GM23248 (cell line): ENCODE data around the gene PRRT3. TPM values are rescaled to one million over a fixed set of nuclear protein-coding genes. Genes with fewer than 3 reads are reported as not detected.

Experiments
- DNase-seq: peaks from one replicate; pipeline ENCODE4 v3.0.0-alpha.2; 2015
- H2AFZ ChIP-seq: fragments of 200-600 bp; sonication (generic); 2 replicates; pipeline ENCODE4 v1.6.1; 2016; ENCODE audit warnings: antibody characterized with exemption
- H3F3A ChIP-seq: fragments of 200-600 bp; sonication (generic); 2 replicates; pipeline ENCODE4 v1.6.1; 2016; ENCODE audit warnings: mild to moderate bottlenecking, antibody characterized with exemption, mixed run types; ENCODE audit not compliant: insufficient read depth
- H3K27ac ChIP-seq: fragments of 200-600 bp; sonication (generic); 2 replicates; pipeline ENCODE4 v1.5.1; 2016; ENCODE audit warnings: mild to moderate bottlenecking
- H3K27me3 ChIP-seq: fragments of 200-600 bp; sonication (generic); replicated peaks from 2 replicates; pipeline ENCODE4 v1.6.1; 2016; ENCODE audit warnings: mild to moderate bottlenecking; ENCODE audit not compliant: insufficient read depth
- H3K36me3 ChIP-seq: fragments of 200-600 bp; sonication (generic); 2 replicates; pipeline ENCODE4 v1.6.1; 2016; ENCODE audit warnings: low read depth, mild to moderate bottlenecking
- H3K4me1 ChIP-seq: fragments of 200-600 bp; sonication (generic); 2 replicates; pipeline ENCODE4 v1.6.1; 2016; ENCODE audit warnings: mild to moderate bottlenecking; ENCODE audit not compliant: insufficient read depth
- H3K4me2 ChIP-seq: fragments of 200-600 bp; sonication (generic); one replicate; pipeline ENCODE4 v1.6.1; 2016; ENCODE audit warnings: mild to moderate bottlenecking; ENCODE audit not compliant: unreplicated experiment
- H3K4me3 ChIP-seq: fragments of 200-600 bp; sonication (generic); 2 replicates; pipeline ENCODE4 v1.5.1; 2016; ENCODE audit warnings: mild to moderate bottlenecking
- H3K79me2 ChIP-seq: fragments of 200-600 bp; sonication (generic); 2 replicates; pipeline ENCODE4 v1.6.1; 2016; ENCODE audit warnings: mild to moderate bottlenecking; ENCODE audit not compliant: insufficient read depth
- H3K9ac ChIP-seq: fragments of 200-600 bp; sonication (generic); 2 replicates; pipeline ENCODE4 v1.6.1; 2016; ENCODE audit warnings: mild to moderate bottlenecking
- H3K9me2 ChIP-seq: fragments of 200-600 bp; sonication (generic); 2 replicates; pipeline ENCODE4 v1.6.1; 2016; ENCODE audit warnings: mixed run types, mild to moderate bottlenecking, moderate library complexity; ENCODE audit not compliant: insufficient read depth
- H3K9me3 ChIP-seq: fragments of 200-600 bp; sonication (generic); one replicate; pipeline ENCODE4 v1.6.1; 2017; ENCODE audit warnings: low read depth
- H4K20me1 ChIP-seq: fragments of 200-600 bp; sonication (generic); 2 replicates; pipeline ENCODE4 v1.6.0; 2016; ENCODE audit not compliant: insufficient read depth
- EZH2 ChIP-seq: fragments of 200-600 bp; sonication (generic); IDR thresholded peaks from 2 replicates; pipeline ENCODE4 v1.6.1; 2018; ENCODE audit warnings: antibody characterized with exemption, mild to moderate bottlenecking; ENCODE audit not compliant: insufficient read depth, poor library complexity, severe bottlenecking
- EZH2phosphoT487 ChIP-seq: fragments of 200-600 bp; sonication (generic); IDR thresholded peaks from 2 replicates; pipeline ENCODE4 v1.6.1; 2018; ENCODE audit warnings: antibody characterized with exemption, moderate library complexity, mild to moderate bottlenecking, low read depth; ENCODE audit not compliant: insufficient read depth
- WGBS, 2 experiments: methylation state at CpG; one replicate each; pipeline ENCODE4 v1.1.6; 2015 to 2017; ENCODE audit warnings: low lambda C conversion rate in 2 of 2, low coverage in 1 of 2; ENCODE audit errors: missing lambda C conversion rate in 2 of 2; 5-methylcytosine and 5-hydroxymethylcytosine counted together
- in situ Hi-C: fragments of 300-500 bp; cut with MboI; formaldehyde crosslinking; loops from 2 replicates; pipeline ENCODE4 v1.15.0; 2020
- polyA plus RNA-seq: library from polyadenylated mRNA; unstranded; fragments of >200 nt; fragmentation: Nextera tagmentation; extraction: Ambion mirVana; gene quantifications from 2 replicates; pipeline ENCODE4 v1.2.1, GENCODE V29; 2016
- total RNA-seq: library from RNA; depleted of rRNA; stranded (reverse); fragments of >200 nt; shearing (Covaris generic); gene quantifications from 2 replicates; pipeline ENCODE4 v1.2.3, GENCODE V29; 2014

The PRRT3 gene
- total and polyA plus RNA-seq, 2 experiments from 2014 or later = 4.3 to 7.5 TPM

- no peak overlapping the region for H3K4me3 ChIP-seq
- H3K36me3 ChIP-seq = no peaks in the 10 kb centered on the region
- no peaks in the 10 kb centered on the region for H3K9me3 ChIP-seq
- DNase-seq = no peak
- TF ChIP-seq EZH2phosphoT487 = no peak
- TF ChIP-seq EZH2 = no peak
- 89 to 98% methylated on average over 3 of the region's 3 CpGs for WGBS, 2 experiments
- no peaks in the 10 kb centered on the region for H4K20me1 ChIP-seq
- H3K9ac ChIP-seq = no peak overlapping the region
- H3K79me2 ChIP-seq = no peaks in the 10 kb centered on the region
- H3K4me2 ChIP-seq = no peak overlapping the region
- H3K4me1 ChIP-seq = peaks cover 15% of the 10 kb centered on the region
- in situ Hi-C loops = no loop called here
- no peaks in the 10 kb centered on the region for H3K9me2 ChIP-seq
- no peak overlapping the region for H2AFZ ChIP-seq
- no peak overlapping the region for H3K27ac ChIP-seq
- no peaks in the 10 kb centered on the region for H3K27me3 ChIP-seq
- H3F3A ChIP-seq = peaks cover 6% of the 10 kb centered on the region; the same call in 1 of the 2 replicates
Observed at GRCh38 chr3:9908286-9908685, 43.9 kb downstream of the PRRT3 start.

DNA sequence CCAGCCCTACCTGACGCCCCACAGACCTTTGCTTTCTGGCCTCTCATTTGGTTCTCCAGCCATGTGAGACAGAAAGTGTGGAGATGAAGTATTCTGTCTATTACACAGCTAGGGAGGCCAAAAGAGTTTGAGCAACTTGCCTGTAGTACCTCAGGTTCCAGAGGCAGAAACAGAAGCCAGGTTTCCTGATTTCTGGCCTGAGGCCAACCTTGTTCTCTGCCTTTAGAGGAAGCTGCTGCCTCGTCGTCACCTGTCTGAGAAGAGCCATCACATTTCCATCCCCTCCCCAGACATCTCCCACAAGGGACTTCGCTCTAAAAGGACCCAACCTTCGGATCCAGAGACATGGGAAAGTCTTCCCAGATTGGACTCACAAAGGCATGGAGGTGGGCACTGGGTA lies 45.7 kb downstream of the PRRT3 start:
- Histone ChIP-seq H3K9ac (no peak overlapping the region), H4K20me1 (no peaks in the 10 kb centered on the region), H3K4me2 (no peak overlapping the region), H3K27ac (no peak overlapping the region), H3F3A (no peaks in the 10 kb centered on the region), H3K9me2 (no peaks in the 10 kb centered on the region), H3K9me3 (no peaks in the 10 kb centered on the region), H3K4me3 (no peak overlapping the region), H2AFZ (no peak overlapping the region), H3K36me3 (no peaks in the 10 kb centered on the region), H3K4me1 (peaks cover 12% of the 10 kb centered on the region), H3K27me3 (no peaks in the 10 kb centered on the region), H3K79me2 (no peaks in the 10 kb centered on the region)
- in situ Hi-C loops = no loop called here
- TF ChIP-seq EZH2 (no peak), EZH2phosphoT487 (no peak)
- no peak for DNase-seq
- WGBS, 2 experiments = 93 to 96% methylated on average over 5 of the region's 5 CpGs

DNA sequence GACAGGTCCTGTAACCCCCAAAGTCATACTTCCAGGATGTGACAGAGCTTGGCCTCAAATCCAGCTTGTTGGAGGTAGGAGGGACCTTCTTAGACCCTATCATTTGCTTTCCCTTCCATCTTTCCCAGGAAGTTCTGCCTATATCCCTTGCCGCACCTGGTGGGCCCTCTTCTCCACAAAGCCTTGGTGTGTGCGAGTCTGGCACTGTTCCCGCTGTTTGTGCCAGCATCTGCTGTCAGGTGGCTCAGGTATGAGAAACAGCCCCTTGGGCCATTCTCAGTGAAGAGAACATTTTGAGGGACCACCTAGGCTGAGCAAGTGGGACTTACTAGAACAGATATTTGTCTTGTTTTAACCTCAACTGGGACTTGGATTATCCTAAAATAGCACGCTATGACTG lies 48.3 kb downstream of the PRRT3 start:
- H3K36me3 ChIP-seq = no peaks in the 10 kb centered on the region
- H3K4me3 ChIP-seq = no peak overlapping the region
- H3K9ac ChIP-seq = no peak overlapping the region; the same call in 1 of the 2 replicates
- H3K9me3 ChIP-seq = no peaks in the 10 kb centered on the region
- H3K4me1 ChIP-seq = peaks cover 12% of the 10 kb centered on the region
- no peaks in the 10 kb centered on the region for H3K9me2 ChIP-seq
- H4K20me1 ChIP-seq = no peaks in the 10 kb centered on the region
- peak overlapping the region; percentile 50; the same call in 1 of the 2 replicates for H3K27ac ChIP-seq
- H3K27me3 ChIP-seq = no peaks in the 10 kb centered on the region
- in situ Hi-C loops = no loop called here
- H3F3A ChIP-seq = no peaks in the 10 kb centered on the region
- peak overlapping the region; percentile 84 for H2AFZ ChIP-seq
- H3K79me2 ChIP-seq = no peaks in the 10 kb centered on the region
- no peak for DNase-seq
- WGBS, 2 experiments = 97% methylated on average over 4 of the region's 4 CpGs
- peak overlapping the region; percentile 62 for H3K4me2 ChIP-seq
- no peak for TF ChIP-seq EZH2phosphoT487
- TF ChIP-seq EZH2 = no peak

- DNase-seq = peak; percentile 85
- H3K9ac ChIP-seq = peak overlapping the region; percentile 42; the same call in 1 of the 2 replicates
- H4K20me1 ChIP-seq = no peaks in the 10 kb centered on the region
- peak overlapping the region; percentile 50 for H3K27ac ChIP-seq
- no peaks in the 10 kb centered on the region for H3K9me2 ChIP-seq
- H3K4me2 ChIP-seq = peak overlapping the region; percentile 62
- H3K36me3 ChIP-seq = no peaks in the 10 kb centered on the region
- peaks cover 12% of the 10 kb centered on the region for H3K4me1 ChIP-seq
- peak overlapping the region; percentile 84 for H2AFZ ChIP-seq
- WGBS, 2 experiments = 9 to 16% methylated on average over 4 of the region's 4 CpGs
- H3K79me2 ChIP-seq = no peaks in the 10 kb centered on the region
- H3F3A ChIP-seq = no peaks in the 10 kb centered on the region
- in situ Hi-C loops = no loop called here
- H3K9me3 ChIP-seq = no peaks in the 10 kb centered on the region
- H3K4me3 ChIP-seq = peak overlapping the region; percentile 24; the same call in 1 of the 2 replicates
- H3K27me3 ChIP-seq = no peaks in the 10 kb centered on the region
- TF ChIP-seq EZH2 (no peak), EZH2phosphoT487 (no peak)
Observed at GRCh38 chr3:9903238-9903624, 49.0 kb downstream of the PRRT3 start.
